NCI-H524 treated with DMSO at 0.1 percent for 48 hours (cell line): ENCODE data around the gene IRX3.

Source experiments
- DNase-seq: peaks from one replicate; lab custom pipeline; 2025; lab: John Stamatoyannopoulos, UW

IRX3 gene

GRCh38 chr16:54290833-54291655 lies 4.5 kb upstream of the IRX3 start:
- DNase-seq: no peak

- DNase-seq: no peak
These were observed 3.6 kb upstream of the IRX3 start for GRCh38 chr16:54289945-54290832.

- no peak for DNase-seq
These were observed 2.8 kb upstream of the IRX3 start for GRCh38 chr16:54289242-54289944.

GRCh38 chr16:54288835-54289241 lies 2.3 kb upstream of the IRX3 start:
- no peak for DNase-seq

GRCh38 chr16:54288030-54288834 lies 1.6 kb upstream of the IRX3 start:
- no peak for DNase-seq

- no peak for DNase-seq
These were observed 793 bp upstream of the IRX3 start for GRCh38 chr16:54287131-54288029.

- DNase-seq: peak; percentile 60
These were observed 559 bp downstream of the IRX3 start for GRCh38 chr16:54286090-54286365.

- no peak for DNase-seq
These were observed 1.0 kb downstream of the IRX3 start for GRCh38 chr16:54285414-54286089.

GRCh38 chr16:54284931-54285413 lies 1.6 kb downstream of the IRX3 start:
- no peak for DNase-seq

- no peak for DNase-seq
These were observed 2.2 kb downstream of the IRX3 start for GRCh38 chr16:54284319-54284930.

GRCh38 chr16:54283725-54284318 lies 2.8 kb downstream of the IRX3 start:
- no peak for DNase-seq

GRCh38 chr16:54282928-54283724 lies 3.5 kb downstream of the IRX3 start:
- no peak for DNase-seq

- no peak for DNase-seq
These were observed 4.2 kb downstream of the IRX3 start for GRCh38 chr16:54282202-54282927.

- DNase-seq: no peak
These were observed 4.9 kb downstream of the IRX3 start for GRCh38 chr16:54281535-54282201.

- DNase-seq: no peak
These were observed 5.8 kb downstream of the IRX3 start for GRCh38 chr16:54280751-54281150.

GRCh38 chr16:54277845-54278703 lies 8.5 kb downstream of the IRX3 start:
- no peak for DNase-seq
